Natural killer cell (primary cell): ENCODE data around the gene HOXB4. TPM values are rescaled to one million over a fixed set of nuclear protein-coding genes. Genes with fewer than 3 reads are reported as not detected.

Experiments used
- ATAC-seq, 3 donors: fragments of 150-1000 bp in 2 of 3; fragments of 200-7000 bp in 1 of 3; cut with Tn5 transposase; 1 replicate in 1 of 3; 2 replicates in 2 of 3; pipeline ENCODE4 v1.10.0; 2021; ENCODE audit warnings: mild to moderate bottlenecking in 2 of 3, moderate library complexity in 2 of 3
- DNase-seq, 2 donors: peaks; one replicate each; pipeline versions ENCODE4 v3.0.0 to v3.0.0-alpha.2; 2013 to 2021; ENCODE audit warnings: mixed read lengths in 1 of 2
- H3K27ac ChIP-seq: one replicate; pipeline ENCODE4 v1.5.1; 2013; ENCODE audit warnings: mild to moderate bottlenecking, low read length
- H3K27me3 ChIP-seq: one replicate; pipeline ENCODE4 v1.6.1; 2013; ENCODE audit warnings: low read length; ENCODE audit not compliant: control insufficient read depth, insufficient read depth
- H3K36me3 ChIP-seq: one replicate; pipeline ENCODE4 v1.6.1; 2013; ENCODE audit warnings: low read length; ENCODE audit not compliant: control insufficient read depth, insufficient read depth
- H3K4me1 ChIP-seq: one replicate; pipeline ENCODE4 v1.6.1; 2013; ENCODE audit warnings: low read length; ENCODE audit not compliant: control insufficient read depth, insufficient read depth
- H3K4me3 ChIP-seq: one replicate; pipeline ENCODE4 v1.5.1; 2013; ENCODE audit warnings: low read length
- H3K9me3 ChIP-seq: one replicate; pipeline ENCODE4 v1.6.1; 2013; ENCODE audit warnings: low read length; ENCODE audit not compliant: control insufficient read depth, insufficient read depth
- H3K27ac Mint-ChIP-seq, 2 donors: one replicate each; pipeline ENCODE4 v1.8.0; 2022; ENCODE audit warnings: mild to moderate bottlenecking in 2 of 2, mixed read lengths in 2 of 2, moderate library complexity in 1 of 2
- H3K27me3 Mint-ChIP-seq, 2 donors: one replicate each; pipeline ENCODE4 v1.8.0; 2022; ENCODE audit warnings: low read depth in 2 of 2, mixed read lengths in 2 of 2
- H3K36me3 Mint-ChIP-seq: one replicate; pipeline ENCODE4 v1.8.0; 2022; ENCODE audit warnings: mixed read lengths
- H3K4me1 Mint-ChIP-seq, 2 donors: one replicate each; pipeline ENCODE4 v1.8.0; 2022; ENCODE audit warnings: mixed read lengths in 2 of 2
- H3K4me3 Mint-ChIP-seq: one replicate; pipeline ENCODE4 v1.8.0; 2022; ENCODE audit warnings: mild to moderate bottlenecking, moderate library complexity, mixed read lengths
- H3K9me3 Mint-ChIP-seq, 2 donors: one replicate each; pipeline ENCODE4 v1.8.0; 2022; ENCODE audit warnings: mixed read lengths in 2 of 2
- whole genome bisulfite sequencing: methylation state at CpG from one replicate; pipeline ENCODE4 v1.1.7; 2013; ENCODE audit warnings: missing lambda C conversion rate; ENCODE audit not compliant: insufficient coverage; 5-methylcytosine and 5-hydroxymethylcytosine counted together
- intact Hi-C: fragments of 100-400 bp; cut with micrococcal nuclease; formaldehyde crosslinking; loops from one replicate; pipeline ENCODE4 v1.14.2; 2022
- total RNA-seq, 4 donors: library from RNA; stranded (reverse); fragments of 120-200 nt in 1 of 4; gene quantifications; one replicate each; pipeline versions ENCODE4 v1.2.3 to v1.2.4, GENCODE V29; 2013 to 2022
- TF ChIP-seq, protein P1 (sequence below): fragments of 200-600 bp; IDR thresholded peaks from one replicate; pipeline ENCODE4 v1.8.0; 2022; ENCODE audit warnings: antibody characterized with exemption

The HOXB4 gene
- total RNA-seq, 3 donors from 2014 or later (not counting 1 experiment from before 2014, with no cell fraction given), result 3.5 to 6.7 (median 5.7) TPM

DNA sequence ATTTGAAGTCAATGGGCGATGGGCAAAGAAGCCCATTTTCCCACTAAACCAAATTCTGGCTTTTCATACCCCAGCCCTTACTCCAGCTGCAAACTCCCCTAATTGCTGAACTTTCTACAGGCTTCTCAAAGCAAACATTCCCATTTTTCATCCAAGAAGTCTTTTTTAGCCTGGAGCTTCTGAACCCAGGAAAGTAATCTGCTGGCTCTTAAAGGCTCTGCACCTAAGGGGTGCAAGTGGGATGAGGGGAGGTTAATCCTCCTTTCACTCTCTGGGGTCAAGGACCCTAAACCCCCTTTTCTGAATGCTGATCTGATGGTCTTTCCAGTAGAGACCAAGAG is 30.3 kb upstream of the HOXB4 start:
- H3K4me3 ChIP-seq, result no peak overlapping the region
- Mint-ChIP-seq H3K27ac (no peak overlapping the region), H3K9me3 (no peaks in the 10 kb centered on the region), H3K4me1 (peaks cover 26 to 30% of the 10 kb centered on the region in 2 donors), H3K36me3 (no peaks in the 10 kb centered on the region), H3K4me3 (no peak overlapping the region), H3K27me3 (peaks cover 20 to 47% of the 10 kb centered on the region in 2 donors)
- TF ChIP-seq, protein P1, sequence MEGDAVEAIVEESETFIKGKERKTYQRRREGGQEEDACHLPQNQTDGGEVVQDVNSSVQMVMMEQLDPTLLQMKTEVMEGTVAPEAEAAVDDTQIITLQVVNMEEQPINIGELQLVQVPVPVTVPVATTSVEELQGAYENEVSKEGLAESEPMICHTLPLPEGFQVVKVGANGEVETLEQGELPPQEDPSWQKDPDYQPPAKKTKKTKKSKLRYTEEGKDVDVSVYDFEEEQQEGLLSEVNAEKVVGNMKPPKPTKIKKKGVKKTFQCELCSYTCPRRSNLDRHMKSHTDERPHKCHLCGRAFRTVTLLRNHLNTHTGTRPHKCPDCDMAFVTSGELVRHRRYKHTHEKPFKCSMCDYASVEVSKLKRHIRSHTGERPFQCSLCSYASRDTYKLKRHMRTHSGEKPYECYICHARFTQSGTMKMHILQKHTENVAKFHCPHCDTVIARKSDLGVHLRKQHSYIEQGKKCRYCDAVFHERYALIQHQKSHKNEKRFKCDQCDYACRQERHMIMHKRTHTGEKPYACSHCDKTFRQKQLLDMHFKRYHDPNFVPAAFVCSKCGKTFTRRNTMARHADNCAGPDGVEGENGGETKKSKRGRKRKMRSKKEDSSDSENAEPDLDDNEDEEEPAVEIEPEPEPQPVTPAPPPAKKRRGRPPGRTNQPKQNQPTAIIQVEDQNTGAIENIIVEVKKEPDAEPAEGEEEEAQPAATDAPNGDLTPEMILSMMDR, result no peak
- no peak for ATAC-seq
- peaks cover 41% of the 10 kb centered on the region for H3K4me1 ChIP-seq
- H3K27ac ChIP-seq, result no peak overlapping the region
- H3K36me3 ChIP-seq, result no peaks in the 10 kb centered on the region
- intact Hi-C loops, result no loop called here
- H3K27me3 ChIP-seq, result peaks cover 39% of the 10 kb centered on the region
- WGBS, result 94% methylated on average over 1 of the region's 1 CpG
- DNase-seq, result no peak
- no peaks in the 10 kb centered on the region for H3K9me3 ChIP-seq

DNA sequence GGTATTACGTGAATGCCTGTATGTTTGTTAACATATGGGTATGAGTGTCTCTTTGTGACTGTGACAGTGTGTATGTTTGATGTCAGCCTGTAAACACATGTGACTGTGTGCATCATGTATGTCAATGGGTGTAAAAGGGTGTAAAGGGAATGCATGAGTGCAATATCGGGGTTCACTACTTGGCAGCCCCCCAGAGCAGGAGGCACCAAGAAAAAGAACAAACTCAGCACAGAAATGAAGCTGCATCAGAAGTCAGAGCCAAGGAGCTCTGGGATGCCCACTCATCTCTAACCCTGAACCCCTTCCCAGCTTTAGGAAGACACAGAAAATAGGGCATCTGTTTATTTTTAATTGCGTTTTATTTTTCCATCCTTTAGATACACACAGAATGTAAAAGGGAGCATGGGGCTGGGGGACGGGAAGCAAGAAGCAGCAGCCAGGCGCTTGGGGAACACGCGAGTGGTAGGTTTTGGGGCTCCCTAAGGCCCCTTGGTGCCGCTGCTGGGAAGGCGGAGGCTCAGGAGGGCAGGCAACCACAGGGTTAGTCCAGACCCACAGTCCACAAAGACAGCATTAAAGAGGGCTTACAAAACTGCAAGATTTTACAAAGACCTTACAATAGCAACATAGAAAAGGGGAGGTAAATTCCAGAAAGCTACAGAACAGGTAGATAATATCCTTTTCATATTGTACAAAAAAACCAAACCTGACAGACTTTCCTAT is 28.9 kb upstream of the HOXB4 start:
- no peak for ATAC-seq
- TF ChIP-seq, protein P1, result no peak
- peaks cover 47% of the 10 kb centered on the region for H3K27me3 ChIP-seq
- 94% methylated on average over 8 of the region's 9 CpGs for WGBS
- Mint-ChIP-seq H3K4me3 (no peak overlapping the region), H3K27me3 (peaks cover 26 to 52% of the 10 kb centered on the region in 2 donors), H3K27ac (no peak overlapping the region), H3K4me1 (peaks cover 13 to 22% of the 10 kb centered on the region in 2 donors), H3K36me3 (no peaks in the 10 kb centered on the region), H3K9me3 (no peaks in the 10 kb centered on the region)
- H3K4me1 ChIP-seq, result peaks cover 37% of the 10 kb centered on the region
- DNase-seq, result no peak
- H3K4me3 ChIP-seq, result no peak overlapping the region
- H3K9me3 ChIP-seq, result no peaks in the 10 kb centered on the region
- H3K36me3 ChIP-seq, result no peaks in the 10 kb centered on the region
- H3K27ac ChIP-seq, result no peak overlapping the region
- intact Hi-C loops, result no loop called here

DNA sequence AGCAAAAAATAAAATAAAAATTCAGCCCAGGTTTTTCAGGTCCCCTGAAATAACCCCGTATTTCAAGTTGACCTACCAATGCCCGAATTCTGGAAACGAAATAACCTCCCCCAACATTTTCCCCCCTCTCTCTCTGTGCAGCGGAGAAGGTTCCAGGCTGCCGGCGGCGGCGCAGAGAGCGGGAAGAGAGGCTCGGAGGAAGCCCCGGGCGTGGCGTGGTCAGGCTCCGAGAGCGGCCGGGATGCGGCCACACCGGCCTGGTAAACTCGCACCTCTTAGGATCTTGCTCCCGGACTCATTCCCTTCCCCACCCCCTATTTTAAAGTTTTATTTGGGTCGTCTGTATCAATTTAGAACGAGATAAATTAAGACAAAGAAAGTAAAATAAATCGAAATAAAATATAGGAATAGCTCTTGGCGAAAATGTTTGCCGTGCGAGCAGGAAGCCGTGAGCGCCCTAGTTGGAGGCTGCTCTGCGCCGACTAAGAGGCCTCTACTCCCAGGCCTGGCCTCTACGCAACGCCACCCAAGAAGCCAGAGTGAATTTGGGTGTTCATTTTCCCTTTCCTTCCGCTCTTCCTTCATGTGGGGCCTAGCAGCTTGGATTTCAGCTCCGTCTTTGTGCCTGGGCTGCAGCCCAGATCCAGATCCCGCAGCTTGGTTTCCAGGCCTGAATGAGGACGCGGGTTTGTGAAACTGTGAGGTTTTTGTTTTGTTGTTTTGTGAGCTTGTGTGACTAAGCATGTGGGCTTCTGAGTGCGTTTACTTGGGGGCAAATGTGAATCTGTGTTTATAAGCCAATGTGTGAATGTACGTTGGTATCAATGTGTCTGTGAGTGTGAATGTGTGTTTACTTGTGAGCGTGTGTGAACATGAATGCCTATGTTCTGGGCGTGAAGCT is 28.1 kb upstream of the HOXB4 start:
- Mint-ChIP-seq H3K27ac (no peak overlapping the region), H3K9me3 (no peaks in the 10 kb centered on the region), H3K27me3 (peaks cover 32 to 58% of the 10 kb centered on the region in 2 donors), H3K4me3 (no peak overlapping the region), H3K4me1 (peaks cover 6 to 14% of the 10 kb centered on the region in 2 donors), H3K36me3 (no peaks in the 10 kb centered on the region)
- Histone ChIP-seq H3K36me3 (no peaks in the 10 kb centered on the region), H3K9me3 (no peaks in the 10 kb centered on the region), H3K27me3 (peaks cover 52% of the 10 kb centered on the region), H3K4me1 (peaks cover 37% of the 10 kb centered on the region), H3K4me3 (no peak overlapping the region), H3K27ac (no peak overlapping the region)
- intact Hi-C loops, result no loop called here
- TF ChIP-seq, protein P1, result no peak
- ATAC-seq, result no peak
- 93% methylated on average over 41 of the region's 41 CpGs for WGBS
- DNase-seq, result no peak
